ENCODE results near the gene ATP6AP1.

The ATP6AP1 gene

DNA sequence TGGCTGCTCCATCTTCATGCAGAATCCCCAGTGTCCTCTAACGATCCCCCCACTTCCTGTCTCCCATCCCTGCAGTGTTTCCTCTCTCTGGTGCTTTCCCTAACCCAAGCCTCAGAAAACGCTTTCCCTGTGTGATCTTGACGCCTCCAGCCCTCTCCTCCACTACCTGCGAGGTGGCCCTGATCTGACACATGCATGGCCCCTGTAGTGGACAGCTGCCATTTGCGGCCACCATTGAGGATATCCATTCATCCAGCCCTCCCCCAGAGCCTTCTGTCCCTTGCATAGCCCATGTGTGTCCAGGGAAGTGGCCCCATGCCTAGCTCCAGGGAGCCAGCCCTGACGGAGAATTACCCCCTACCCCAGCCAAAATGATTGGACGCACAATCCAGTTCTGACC, 54.8 kb downstream of the ATP6AP1 start:
- TF ChIP-seq, protein P1, sequence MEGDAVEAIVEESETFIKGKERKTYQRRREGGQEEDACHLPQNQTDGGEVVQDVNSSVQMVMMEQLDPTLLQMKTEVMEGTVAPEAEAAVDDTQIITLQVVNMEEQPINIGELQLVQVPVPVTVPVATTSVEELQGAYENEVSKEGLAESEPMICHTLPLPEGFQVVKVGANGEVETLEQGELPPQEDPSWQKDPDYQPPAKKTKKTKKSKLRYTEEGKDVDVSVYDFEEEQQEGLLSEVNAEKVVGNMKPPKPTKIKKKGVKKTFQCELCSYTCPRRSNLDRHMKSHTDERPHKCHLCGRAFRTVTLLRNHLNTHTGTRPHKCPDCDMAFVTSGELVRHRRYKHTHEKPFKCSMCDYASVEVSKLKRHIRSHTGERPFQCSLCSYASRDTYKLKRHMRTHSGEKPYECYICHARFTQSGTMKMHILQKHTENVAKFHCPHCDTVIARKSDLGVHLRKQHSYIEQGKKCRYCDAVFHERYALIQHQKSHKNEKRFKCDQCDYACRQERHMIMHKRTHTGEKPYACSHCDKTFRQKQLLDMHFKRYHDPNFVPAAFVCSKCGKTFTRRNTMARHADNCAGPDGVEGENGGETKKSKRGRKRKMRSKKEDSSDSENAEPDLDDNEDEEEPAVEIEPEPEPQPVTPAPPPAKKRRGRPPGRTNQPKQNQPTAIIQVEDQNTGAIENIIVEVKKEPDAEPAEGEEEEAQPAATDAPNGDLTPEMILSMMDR (IDR thresholded peaks at IDR 0.05; ENCODE audit: low read depth, low read length, missing control alignments) = no peak
- H3K4me3 ChIP-seq (ENCODE audit: low read depth, low read length) = no peak overlapping the region
- no peak for DNase-seq (ENCODE audit: low read depth)

- DNase-seq (ENCODE audit: low read depth) = no peak
- H3K4me3 ChIP-seq (ENCODE audit: low read depth, low read length) = no peak overlapping the region; the same call in 1 of the 2 replicates
- TF ChIP-seq, protein P1 (IDR thresholded peaks at IDR 0.05; ENCODE audit: low read depth, low read length, missing control alignments) = no peak
These were observed 56.0 kb downstream of the ATP6AP1 start for GRCh38 chrX:154484255-154485149.

DNA sequence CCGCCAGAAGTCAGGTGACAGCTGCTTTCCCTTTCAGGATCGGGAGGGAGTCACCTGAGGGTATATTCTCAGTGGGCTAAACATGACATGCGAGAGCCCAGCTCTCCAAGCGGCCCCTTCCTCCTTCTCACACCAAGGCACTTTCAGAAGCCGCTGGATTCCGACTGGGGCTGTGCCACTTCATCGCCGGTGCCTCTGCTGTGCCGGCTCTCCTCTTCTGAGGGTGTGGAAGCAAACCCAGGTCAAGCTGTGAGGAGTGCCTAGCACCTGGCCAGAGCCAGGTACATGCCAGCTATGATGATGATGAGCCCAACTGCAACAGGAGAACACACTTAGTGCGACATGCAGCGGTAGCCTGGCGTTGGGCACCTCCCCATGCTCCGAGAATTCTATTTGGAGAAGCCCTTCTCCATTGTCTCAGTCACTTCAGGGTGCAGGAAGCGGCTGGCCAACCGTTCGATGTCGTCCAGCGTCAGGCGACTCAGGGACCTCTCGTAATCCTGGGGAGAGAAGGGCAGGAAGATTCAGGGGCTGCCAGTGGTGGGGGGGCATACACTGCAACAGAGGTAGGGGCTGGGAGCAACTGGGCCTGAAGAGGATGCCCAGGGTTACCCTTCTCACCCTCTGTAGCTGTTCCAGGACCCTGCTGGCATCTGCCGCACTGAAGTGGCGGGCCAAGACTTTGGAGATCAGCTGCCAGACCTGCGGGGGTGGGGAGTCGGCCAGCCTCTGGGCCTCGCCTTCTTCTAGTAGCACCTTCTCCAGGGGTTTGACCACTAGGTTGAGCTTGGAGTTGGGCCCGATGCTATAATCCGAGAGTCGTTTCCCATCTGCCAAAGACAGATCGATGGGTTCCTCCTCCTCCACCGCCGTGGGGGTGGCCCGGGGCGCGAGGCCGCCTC, 56.9 kb downstream of the ATP6AP1 start:
- TF ChIP-seq, protein P1 (IDR thresholded peaks at IDR 0.05; ENCODE audit: low read depth, low read length, missing control alignments) = no peak
- no peak for DNase-seq (ENCODE audit: low read depth)
- peak overlapping the region; percentile 81 for H3K4me3 ChIP-seq (ENCODE audit: low read depth, low read length)

- H3K4me3 ChIP-seq (ENCODE audit: low read depth, low read length) = peak overlapping the region; percentile 81
- TF ChIP-seq, protein P1 (IDR thresholded peaks at IDR 0.05; ENCODE audit: low read depth, low read length, missing control alignments) = no peak
- no peak for DNase-seq (ENCODE audit: low read depth)
These were observed 57.5 kb downstream of the ATP6AP1 start for GRCh38 chrX:154486052-154486395.
